ENCODE data around the gene DOCK4.

GRCh38 chr7:112063974-112064373 lies 142.2 kb downstream of the DOCK4 start:
- TF ChIP-seq EP300 (IDR thresholded peaks at IDR 0.05; ENCODE audit: borderline replicate concordance) (no peak), CEBPB (IDR thresholded peaks at IDR 0.05) (no peak), RAD21 (IDR thresholded peaks at IDR 0.05; ENCODE audit: low read depth) (no peak), CREB1 (IDR thresholded peaks at IDR 0.05; ENCODE audit: low read depth) (no peak), FOXM1 (IDR thresholded peaks at IDR 0.05; ENCODE audit: borderline replicate concordance, low read depth) (no peak), USF1 (IDR thresholded peaks at IDR 0.05) (no peak), NFIC (IDR thresholded peaks at IDR 0.05) (no peak), MAX (IDR thresholded peaks at IDR 0.05) (no peak), EGR1 (IDR thresholded peaks at IDR 0.05) (no peak)
